Stimulated activated CD8-positive, alpha-beta memory T cell treated with anti-CD3 and anti-CD28 coated beads, Interleukin-4, amount 100 ng/mL, for 1 hour (primary cell): ENCODE results near the gene SPRING1.

Experiments
- DNase-seq, 2 donors: peaks; one replicate each; pipeline ENCODE4 v3.0.0-alpha.2; 2020; ENCODE audit warnings: low read depth in 2 of 2, low spot score in 1 of 2

SPRING1 gene

GRCh38 chr12:116710370-116711150 lies 27.3 kb downstream of the SPRING1 start:
- DNase-seq: no peak

- DNase-seq: no peak
These were observed 28.1 kb downstream of the SPRING1 start for GRCh38 chr12:116709768-116710167.

GRCh38 chr12:116708826-116709756 lies 28.8 kb downstream of the SPRING1 start:
- DNase-seq: peak in 1 of 2 donors; percentile 5

- DNase-seq: no peak
These were observed 30.1 kb downstream of the SPRING1 start for GRCh38 chr12:116707751-116708150.

- DNase-seq: peak; percentile 36 to 45
These were observed 34.6 kb downstream of the SPRING1 start for GRCh38 chr12:116703214-116703795.

DNA sequence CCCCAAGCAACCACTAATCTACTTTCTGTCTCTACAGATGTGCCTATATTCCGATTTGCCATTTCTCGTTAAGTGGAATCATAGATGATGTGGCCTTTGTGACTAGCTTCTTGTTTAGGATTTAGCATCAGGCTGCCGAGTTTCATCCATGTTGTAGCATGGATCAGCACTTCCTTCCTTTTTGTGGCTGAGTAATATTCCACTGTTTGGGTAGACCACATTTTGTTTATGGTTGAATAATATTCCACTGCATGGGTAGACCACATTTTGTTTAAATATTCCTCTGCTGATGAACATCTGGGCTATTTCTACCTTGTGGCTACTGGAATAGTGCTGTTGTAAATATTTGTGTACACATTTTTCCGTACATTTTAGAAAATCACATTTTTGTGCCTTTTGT lies 36.4 kb downstream of the SPRING1 start:
- no peak for DNase-seq

- DNase-seq: no peak
These were observed 37.8 kb downstream of the SPRING1 start for GRCh38 chr12:116700066-116700465.

GRCh38 chr12:116698554-116699075 lies 39.3 kb downstream of the SPRING1 start:
- DNase-seq: no peak

- DNase-seq: no peak
These were observed 39.8 kb downstream of the SPRING1 start for GRCh38 chr12:116698116-116698515.

DNA sequence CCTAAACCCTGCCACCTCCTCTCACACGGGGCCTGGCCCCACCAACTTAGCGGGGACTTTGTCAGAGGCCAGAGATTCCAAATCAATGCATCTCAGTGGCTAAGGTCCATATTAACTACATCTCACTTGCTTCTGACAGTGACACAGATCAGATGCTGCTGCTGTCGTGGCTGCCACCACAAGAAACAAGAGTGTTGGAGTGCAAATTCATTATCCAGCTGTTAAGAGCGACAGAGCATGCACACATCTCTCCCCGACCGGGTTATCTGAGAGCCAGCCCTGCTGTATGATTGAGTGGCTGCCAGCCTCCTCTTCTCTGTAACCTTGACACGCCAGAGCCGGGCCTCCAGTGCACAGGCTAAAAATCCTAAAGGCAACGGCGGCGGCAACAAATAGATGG lies 40.2 kb downstream of the SPRING1 start:
- no peak for DNase-seq

DNA sequence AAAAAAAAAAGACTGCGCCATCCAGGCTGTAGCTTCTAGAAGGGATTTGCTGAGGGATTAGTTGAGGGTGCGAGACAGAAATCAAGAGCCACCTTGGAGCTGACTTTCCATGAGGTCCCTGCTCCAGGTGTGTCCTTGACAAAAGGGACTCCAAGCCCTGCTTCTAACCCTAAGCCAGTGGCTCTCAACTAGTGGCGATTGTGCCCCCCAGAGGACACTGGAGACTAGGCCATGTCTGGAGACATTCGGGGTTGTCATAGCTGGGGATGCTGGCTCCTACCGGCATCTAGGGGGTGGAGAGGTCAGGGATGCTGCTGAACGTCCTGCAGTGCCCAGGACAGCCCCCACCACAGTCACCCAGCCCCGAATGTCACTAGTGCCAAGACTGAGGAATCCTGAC lies 40.6 kb downstream of the SPRING1 start:
- no peak for DNase-seq

GRCh38 chr12:116695464-116695725 lies 42.5 kb downstream of the SPRING1 start:
- DNase-seq: no peak

GRCh38 chr12:116694653-116695463 lies 43.0 kb downstream of the SPRING1 start:
- no peak for DNase-seq

DNA sequence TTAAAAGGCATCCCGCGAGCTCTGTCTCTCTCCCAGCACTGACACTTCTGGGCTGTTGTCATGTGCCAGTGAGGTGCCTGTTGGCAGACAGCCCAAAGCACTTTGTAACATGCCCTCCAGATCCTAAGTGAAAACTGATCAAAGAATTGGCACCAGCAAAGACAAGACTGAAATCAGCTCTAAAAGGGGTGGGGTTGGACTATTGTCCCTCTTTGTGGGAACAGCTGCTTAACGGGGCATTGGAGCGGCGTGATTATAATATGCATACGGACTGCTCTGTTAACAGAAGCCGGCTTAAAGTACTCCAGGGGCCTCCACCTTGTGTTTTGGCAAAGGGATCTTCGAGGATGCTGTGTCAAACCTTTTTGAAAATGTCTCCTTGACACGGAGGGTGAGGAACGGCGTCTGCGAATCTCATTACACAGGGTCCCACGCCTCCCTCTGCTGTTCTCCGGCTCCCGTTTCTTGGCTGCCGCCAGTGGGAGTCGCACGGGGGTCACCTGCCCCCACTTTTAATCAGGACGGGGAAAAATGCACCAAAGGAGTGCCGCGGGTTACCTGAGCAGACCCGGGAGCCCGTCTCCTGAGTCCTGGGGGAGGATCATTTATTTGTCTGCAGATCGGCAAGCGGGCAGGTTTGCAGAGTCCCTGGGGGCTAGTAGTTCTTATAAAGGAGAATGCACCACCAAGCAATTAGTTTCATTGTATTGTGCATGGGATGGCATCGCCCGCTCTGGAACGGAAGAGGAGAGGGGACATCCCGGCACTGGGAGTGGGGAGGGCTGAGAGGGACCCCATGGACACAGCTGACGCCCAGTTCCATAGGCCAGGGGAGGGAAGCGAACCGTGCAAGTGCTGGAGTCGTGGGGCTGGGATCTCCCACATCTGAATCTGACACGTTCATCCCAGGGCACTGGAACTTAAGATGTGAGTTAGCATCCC lies 44.3 kb downstream of the SPRING1 start:
- DNase-seq: no peak

DNA sequence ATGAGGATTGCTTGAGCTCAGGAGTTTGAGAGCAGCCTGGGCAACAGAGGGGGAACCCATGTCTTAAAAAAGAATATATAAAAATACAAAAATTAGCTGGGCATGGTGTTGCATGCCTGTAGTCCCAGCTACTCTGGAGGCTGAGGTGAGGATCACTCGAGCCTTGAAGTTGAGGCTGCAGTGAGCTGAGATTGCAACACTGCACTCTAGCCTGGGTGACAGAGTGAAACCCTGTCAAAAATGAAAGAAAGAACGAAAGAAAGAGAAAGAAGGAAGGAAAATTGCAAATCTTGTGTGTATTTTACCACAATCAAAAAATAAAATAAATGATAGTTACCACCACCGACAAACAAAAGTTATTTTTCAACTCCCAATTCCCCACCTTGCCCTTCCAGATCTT lies 45.3 kb downstream of the SPRING1 start:
- no peak for DNase-seq

DNA sequence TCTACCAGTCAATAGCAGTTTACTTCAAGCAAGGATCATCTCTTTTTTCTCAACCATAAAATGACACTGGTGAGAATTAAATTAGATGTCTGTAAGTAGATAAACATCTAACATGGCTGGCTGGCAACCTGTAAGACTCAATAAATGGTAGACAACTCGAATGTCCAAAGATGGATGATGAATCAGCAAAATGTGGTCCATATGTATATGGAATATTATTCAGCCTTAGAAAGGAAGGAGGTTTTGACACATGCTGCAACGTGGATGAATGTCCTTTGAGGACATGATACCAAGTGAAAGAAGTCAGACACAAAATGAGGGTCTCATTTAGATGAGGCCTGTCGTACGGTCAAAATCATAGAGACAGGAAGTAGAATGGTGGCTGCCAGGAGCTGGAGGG lies 46.2 kb downstream of the SPRING1 start:
- no peak for DNase-seq

DNA sequence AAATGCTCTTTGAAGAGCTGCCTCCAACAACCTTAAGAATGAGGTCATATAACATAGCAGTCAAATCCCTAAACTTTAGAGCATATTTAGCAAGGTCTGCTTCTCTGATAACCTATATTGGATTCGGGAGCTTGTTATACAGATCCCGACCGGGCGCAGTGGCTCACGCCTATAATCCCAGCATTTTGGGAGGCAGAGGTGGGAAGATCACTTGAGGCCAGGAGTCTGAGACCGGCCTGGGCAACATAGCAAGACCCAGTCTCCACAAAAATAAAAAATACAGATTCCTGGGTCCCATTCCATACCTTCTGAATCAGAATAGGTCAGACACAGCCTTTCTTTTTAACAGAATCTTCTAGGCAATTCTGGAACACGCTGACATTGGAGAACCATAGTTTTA lies 46.7 kb downstream of the SPRING1 start:
- no peak for DNase-seq

DNA sequence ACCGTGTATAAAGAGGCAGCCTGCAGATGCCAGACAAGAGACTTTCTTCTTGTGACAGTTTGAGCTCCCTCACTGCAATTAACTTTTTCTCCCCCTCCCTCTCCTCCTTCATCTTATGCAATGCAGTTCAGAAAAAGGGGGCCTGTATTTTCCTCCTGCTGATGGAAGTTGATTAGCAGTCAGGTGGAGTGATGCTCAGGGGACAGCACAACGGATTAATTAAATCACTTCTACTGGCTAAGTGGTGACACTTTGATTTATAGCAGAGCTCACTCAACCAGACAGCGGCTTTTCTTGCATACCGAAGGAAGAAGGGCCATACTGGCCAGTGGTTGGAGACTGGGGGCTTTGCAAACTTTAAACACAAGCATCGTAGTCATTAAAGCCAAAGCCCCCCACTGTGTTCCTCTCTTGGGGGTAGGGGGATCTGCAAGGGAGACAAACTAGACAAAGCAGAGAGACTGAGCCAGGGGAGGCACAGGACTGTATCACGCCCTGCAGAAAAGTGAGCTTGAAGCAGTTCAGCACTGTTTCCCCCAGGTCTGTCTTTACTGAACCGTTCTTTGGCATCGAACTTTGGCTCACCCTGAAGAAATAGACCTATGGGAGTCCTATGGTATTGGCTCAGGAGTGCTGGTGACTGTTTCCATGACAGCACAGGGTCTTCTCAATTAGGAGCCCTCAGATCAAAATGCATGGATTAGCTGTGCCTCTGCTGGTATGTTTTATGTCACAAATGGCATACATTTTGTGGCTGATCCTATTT lies 47.7 kb downstream of the SPRING1 start:
- no peak for DNase-seq

GRCh38 chr12:116689521-116689920 lies 48.3 kb downstream of the SPRING1 start:
- no peak for DNase-seq
